DOHH2 (cell line): Measurements from ENCODE around the gene TIMMDC1.

ENCODE experiments used
- EZH2phosphoT487 ChIP-seq: fragments of 200-600 bp; sonication (generic); IDR thresholded peaks from 2 replicates; pipeline ENCODE4 v1.6.1; 2017; ENCODE audit warnings: borderline replicate concordance, mild to moderate bottlenecking, antibody characterized with exemption, low read length, moderate library complexity, mixed read lengths
- TF ChIP-seq, protein P1 (sequence below): fragments of 200-600 bp; sonication (generic); IDR thresholded peaks from one replicate; pipeline ENCODE4 v1.5.1; 2014; ENCODE audit warnings: antibody characterized with exemption, mild to moderate bottlenecking, low read depth, low read length; ENCODE audit not compliant: poor library complexity, severe bottlenecking

DNA sequence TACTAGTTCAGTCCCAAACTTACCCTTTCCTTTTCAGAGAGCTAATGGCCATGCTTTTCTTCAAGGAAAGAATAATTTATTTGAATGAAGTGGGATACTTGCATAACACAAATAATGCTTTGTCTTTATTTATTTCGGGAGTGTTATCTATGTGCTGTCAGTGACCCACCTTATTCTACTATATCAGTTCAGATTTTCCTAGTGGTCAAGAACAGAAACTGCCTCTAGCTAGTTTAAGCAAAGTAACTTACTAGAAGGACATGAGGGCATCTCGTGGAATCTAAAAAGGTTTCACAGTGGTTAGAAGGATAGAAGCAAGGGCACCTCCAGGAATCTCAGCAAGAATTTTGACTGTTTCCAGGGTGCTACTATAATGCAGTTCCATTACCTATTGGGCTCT is 3.8 kb upstream of the TIMMDC1 start:
- TF ChIP-seq, protein P1, sequence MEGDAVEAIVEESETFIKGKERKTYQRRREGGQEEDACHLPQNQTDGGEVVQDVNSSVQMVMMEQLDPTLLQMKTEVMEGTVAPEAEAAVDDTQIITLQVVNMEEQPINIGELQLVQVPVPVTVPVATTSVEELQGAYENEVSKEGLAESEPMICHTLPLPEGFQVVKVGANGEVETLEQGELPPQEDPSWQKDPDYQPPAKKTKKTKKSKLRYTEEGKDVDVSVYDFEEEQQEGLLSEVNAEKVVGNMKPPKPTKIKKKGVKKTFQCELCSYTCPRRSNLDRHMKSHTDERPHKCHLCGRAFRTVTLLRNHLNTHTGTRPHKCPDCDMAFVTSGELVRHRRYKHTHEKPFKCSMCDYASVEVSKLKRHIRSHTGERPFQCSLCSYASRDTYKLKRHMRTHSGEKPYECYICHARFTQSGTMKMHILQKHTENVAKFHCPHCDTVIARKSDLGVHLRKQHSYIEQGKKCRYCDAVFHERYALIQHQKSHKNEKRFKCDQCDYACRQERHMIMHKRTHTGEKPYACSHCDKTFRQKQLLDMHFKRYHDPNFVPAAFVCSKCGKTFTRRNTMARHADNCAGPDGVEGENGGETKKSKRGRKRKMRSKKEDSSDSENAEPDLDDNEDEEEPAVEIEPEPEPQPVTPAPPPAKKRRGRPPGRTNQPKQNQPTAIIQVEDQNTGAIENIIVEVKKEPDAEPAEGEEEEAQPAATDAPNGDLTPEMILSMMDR: no peak
- no peak for TF ChIP-seq EZH2phosphoT487
